ENCODE measurements around the gene BAHD1. TPM values are rescaled to one million over a fixed set of nuclear protein-coding genes. Genes with fewer than 3 reads are reported as not detected.

The BAHD1 gene
- total RNA-seq, 1 donor from 2014 or later, result 23.9 TPM

DNA sequence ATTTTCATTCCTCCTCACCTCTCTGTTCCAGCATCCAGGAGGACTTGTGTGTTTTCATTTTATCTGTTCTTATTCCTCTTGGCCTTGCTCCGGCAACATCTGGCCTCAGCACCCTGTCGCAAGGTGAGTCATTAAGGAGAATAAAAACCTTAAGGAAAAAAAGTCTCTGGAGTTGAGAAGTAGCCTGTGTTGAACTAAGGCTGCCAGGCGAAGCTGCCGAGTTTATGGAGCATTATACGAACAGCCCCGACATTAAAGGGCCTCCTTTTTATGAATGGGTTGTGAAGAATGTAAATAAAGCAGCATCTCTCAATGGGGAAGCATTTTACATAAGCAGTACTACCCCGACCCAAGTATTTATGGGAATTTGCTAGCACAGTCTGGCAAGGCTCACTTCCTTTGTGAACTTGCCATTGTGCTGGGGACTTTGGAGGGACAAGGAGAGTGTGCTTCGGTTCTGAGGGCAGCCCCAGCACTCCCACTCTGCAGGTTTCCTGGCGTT, 4.7 kb downstream of the BAHD1 start:
- TF ChIP-seq CTCF (IDR thresholded peaks at IDR 0.05; ENCODE audit: unreplicated experiment), result no peak
- Mint-ChIP-seq H3K4me3 (no peak overlapping the region), H3K9me3 (no peaks in the 10 kb centered on the region), H3K36me3 (no peaks in the 10 kb centered on the region), H3K27ac (peak overlapping the region; percentile 79), H3K27me3 (ENCODE audit: low read depth) (peaks cover 14% of the 10 kb centered on the region), H3K4me1 (peaks cover 30% of the 10 kb centered on the region)
- DNase-seq (ENCODE audit: low spot score in 2 of 2, unreplicated experiment in 2 of 2), result no peak

- H3K4me1 Mint-ChIP-seq, result peaks cover 30% of the 10 kb centered on the region
- no peak for DNase-seq (ENCODE audit: low spot score in 2 of 2, unreplicated experiment in 2 of 2)
- no peaks in the 10 kb centered on the region for H3K36me3 Mint-ChIP-seq
- H3K27me3 Mint-ChIP-seq (ENCODE audit: low read depth), result peaks cover 14% of the 10 kb centered on the region
- no peak for TF ChIP-seq CTCF (IDR thresholded peaks at IDR 0.05; ENCODE audit: unreplicated experiment)
- H3K27ac Mint-ChIP-seq, result no peak overlapping the region
- H3K4me3 Mint-ChIP-seq, result no peak overlapping the region
- H3K9me3 Mint-ChIP-seq, result no peaks in the 10 kb centered on the region
Observed at GRCh38 chr15:40446144-40446543, 5.4 kb downstream of the BAHD1 start.

GRCh38 chr15:40448354-40448753, 7.6 kb downstream of the BAHD1 start:
- TF ChIP-seq CTCF (IDR thresholded peaks at IDR 0.05; ENCODE audit: unreplicated experiment), result no peak
- DNase-seq (ENCODE audit: low spot score in 2 of 2, unreplicated experiment in 2 of 2), result no peak
- Mint-ChIP-seq H3K27me3 (ENCODE audit: low read depth) (peaks cover 7% of the 10 kb centered on the region), H3K36me3 (no peaks in the 10 kb centered on the region), H3K9me3 (no peaks in the 10 kb centered on the region), H3K27ac (no peak overlapping the region), H3K4me3 (no peak overlapping the region), H3K4me1 (peaks cover 23% of the 10 kb centered on the region)

DNA sequence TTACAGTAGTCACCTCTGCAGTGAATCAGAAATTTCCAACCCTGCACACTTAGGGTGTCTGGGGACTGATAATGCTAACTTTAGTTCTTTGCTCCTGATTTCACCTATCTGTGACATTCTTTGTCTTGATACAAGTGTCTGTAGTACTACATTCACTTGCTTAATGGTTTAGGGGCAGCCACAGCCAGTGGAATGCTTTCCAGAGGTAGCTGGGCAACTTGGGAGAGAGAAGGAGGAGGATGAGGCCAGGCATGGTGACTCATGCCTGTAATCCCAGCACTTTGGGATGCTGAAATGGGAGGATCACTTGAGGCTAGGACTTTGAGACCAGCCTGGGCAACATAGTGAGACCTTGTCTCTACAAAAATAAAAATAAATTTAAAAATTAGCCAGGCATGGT, 8.5 kb downstream of the BAHD1 start:
- Mint-ChIP-seq H3K36me3 (no peaks in the 10 kb centered on the region), H3K9me3 (no peaks in the 10 kb centered on the region), H3K4me3 (no peak overlapping the region), H3K27ac (no peak overlapping the region), H3K4me1 (peaks cover 15% of the 10 kb centered on the region), H3K27me3 (ENCODE audit: low read depth) (no peaks in the 10 kb centered on the region)
- DNase-seq (ENCODE audit: low spot score in 2 of 2, unreplicated experiment in 2 of 2), result no peak
- TF ChIP-seq CTCF (IDR thresholded peaks at IDR 0.05; ENCODE audit: unreplicated experiment), result no peak

GRCh38 chr15:40450047-40450446, 9.3 kb downstream of the BAHD1 start:
- no peaks in the 10 kb centered on the region for H3K36me3 Mint-ChIP-seq
- DNase-seq (ENCODE audit: low spot score in 2 of 2, unreplicated experiment in 2 of 2), result no peak
- peaks cover 13% of the 10 kb centered on the region for H3K4me1 Mint-ChIP-seq
- H3K27ac Mint-ChIP-seq, result no peak overlapping the region
- H3K27me3 Mint-ChIP-seq (ENCODE audit: low read depth), result no peaks in the 10 kb centered on the region
- no peaks in the 10 kb centered on the region for H3K9me3 Mint-ChIP-seq
- TF ChIP-seq CTCF (IDR thresholded peaks at IDR 0.05; ENCODE audit: unreplicated experiment), result no peak
- no peak overlapping the region for H3K4me3 Mint-ChIP-seq

Data from mesothelial cell of epicardium (in vitro differentiated cells).